Measurements from ENCODE around the gene SNX1.

GRCh38 chr15:64143276-64143675 lies 47.5 kb downstream of the SNX1 start:
- TF ChIP-seq CTCF (IDR thresholded peaks at IDR 0.05) (no peak), EZH2 (IDR thresholded peaks at IDR 0.05; ENCODE audit: borderline replicate concordance, insufficient read depth, low read depth, low read length, poor library complexity, severe bottlenecking) (no peak)
